ENCODE results near the gene BRI3. TPM values are rescaled to one million over a fixed set of nuclear protein-coding genes. Genes with fewer than 3 reads are reported as not detected.

The BRI3 gene
- total RNA-seq, 1 donor from 2014 or later, result 22.2 TPM

- Mint-ChIP-seq H3K9me3 (no peaks in the 10 kb centered on the region), H3K4me3 (no peak overlapping the region), H3K27me3 (ENCODE audit: insufficient read depth, low read depth) (no peaks in the 10 kb centered on the region), H3K36me3 (peaks cover 2% of the 10 kb centered on the region), H3K27ac (peak overlapping the region; percentile 53), H3K4me1 (peaks cover 2% of the 10 kb centered on the region)
- Histone ChIP-seq H3K79me2 (ENCODE audit: low read depth) (peaks cover 9% of the 10 kb centered on the region), H3K4me1 (peaks cover 6% of the 10 kb centered on the region), H3K9ac (no peak overlapping the region), H3K4me3 (no peak overlapping the region), H3K27ac (no peak overlapping the region), H3K9me3 (ENCODE audit: low read depth) (no peaks in the 10 kb centered on the region), H3K27me3 (no peaks in the 10 kb centered on the region), H4K20me1 (ENCODE audit: low read depth) (peaks cover 31% of the 10 kb centered on the region), H3F3A (ENCODE audit: low read depth) (peaks cover 11% of the 10 kb centered on the region), H2AFZ (replicated peaks) (no peak overlapping the region), H3K36me3 (no peaks in the 10 kb centered on the region), H3K4me2 (no peak overlapping the region)
- no peak for DNase-seq (ENCODE audit: low spot score)
- TF ChIP-seq CTCF (IDR thresholded peaks at IDR 0.05) (no peak), EZH2 (IDR thresholded peaks at IDR 0.05) (no peak), EZH2phosphoT487 (IDR thresholded peaks at IDR 0.05) (no peak)
These were observed 12.8 kb downstream of the BRI3 start for GRCh38 chr7:98294326-98294725.

- Mint-ChIP-seq H3K36me3 (peaks cover 2% of the 10 kb centered on the region), H3K27ac (no peak overlapping the region)
These were observed 13.4 kb downstream of the BRI3 start for GRCh38 chr7:98294798-98295382.

GRCh38 chr7:98295467-98296192 lies 14.1 kb downstream of the BRI3 start:
- H3K36me3 ChIP-seq, result no peaks in the 10 kb centered on the region
- H3K9me3 Mint-ChIP-seq, result no peaks in the 10 kb centered on the region
- H3K36me3 Mint-ChIP-seq, result peaks cover 2% of the 10 kb centered on the region
- no peak overlapping the region for H3K9ac ChIP-seq
- H3F3A ChIP-seq (ENCODE audit: low read depth), result peaks cover 11% of the 10 kb centered on the region
- H4K20me1 ChIP-seq (ENCODE audit: low read depth), result peaks cover 25% of the 10 kb centered on the region
- H3K27me3 Mint-ChIP-seq (ENCODE audit: insufficient read depth, low read depth), result peaks cover 3% of the 10 kb centered on the region
- H3K4me1 ChIP-seq, result peaks cover 6% of the 10 kb centered on the region
- H3K4me1 Mint-ChIP-seq, result peaks cover 3% of the 10 kb centered on the region
- no peak overlapping the region for H3K4me3 ChIP-seq
- no peak overlapping the region for H3K4me2 ChIP-seq
- H3K4me3 Mint-ChIP-seq, result no peak overlapping the region
- H3K79me2 ChIP-seq (ENCODE audit: low read depth), result peaks cover 4% of the 10 kb centered on the region
- no peak overlapping the region for H3K27ac Mint-ChIP-seq
- no peak overlapping the region for H2AFZ ChIP-seq (replicated peaks)
- H3K27ac ChIP-seq, result no peak overlapping the region
- no peaks in the 10 kb centered on the region for H3K27me3 ChIP-seq
- no peak for DNase-seq (ENCODE audit: low spot score)
- H3K9me3 ChIP-seq (ENCODE audit: low read depth), result no peaks in the 10 kb centered on the region
- TF ChIP-seq EZH2phosphoT487 (IDR thresholded peaks at IDR 0.05) (no peak), CTCF (IDR thresholded peaks at IDR 0.05) (no peak), EZH2 (IDR thresholded peaks at IDR 0.05) (no peak)

More at GRCh38 chr7:98294798-98295382, 13.4 kb downstream of the BRI3 start:
- H3K4me1 ChIP-seq, result peaks cover 6% of the 10 kb centered on the region
- H3K27me3 Mint-ChIP-seq (ENCODE audit: insufficient read depth, low read depth), result no peaks in the 10 kb centered on the region
- H3K9me3 Mint-ChIP-seq, result no peaks in the 10 kb centered on the region
- no peak overlapping the region for H3K4me3 ChIP-seq
- H4K20me1 ChIP-seq (ENCODE audit: low read depth), result peaks cover 25% of the 10 kb centered on the region
- H3K27ac ChIP-seq, result no peak overlapping the region
- H3K4me3 Mint-ChIP-seq, result no peak overlapping the region
- peaks cover 11% of the 10 kb centered on the region for H3F3A ChIP-seq (ENCODE audit: low read depth)
- no peaks in the 10 kb centered on the region for H3K27me3 ChIP-seq
- H3K79me2 ChIP-seq (ENCODE audit: low read depth), result peaks cover 4% of the 10 kb centered on the region
- peaks cover 2% of the 10 kb centered on the region for H3K4me1 Mint-ChIP-seq
- H3K36me3 ChIP-seq, result no peaks in the 10 kb centered on the region
- H3K4me2 ChIP-seq, result no peak overlapping the region
- peak; percentile 88 for DNase-seq (ENCODE audit: low spot score)
- TF ChIP-seq CTCF (IDR thresholded peaks at IDR 0.05), result peak; percentile 85
- no peak for TF ChIP-seq EZH2phosphoT487 (IDR thresholded peaks at IDR 0.05)
- H3K9me3 ChIP-seq (ENCODE audit: low read depth), result no peaks in the 10 kb centered on the region
- no peak overlapping the region for H2AFZ ChIP-seq (replicated peaks)
- no peak overlapping the region for H3K9ac ChIP-seq
